SU-DHL-6 (cell line): Measurements from ENCODE around the gene CLEC11A.

ENCODE experiments used
- EZH2phosphoT487 ChIP-seq: fragments of 200-600 bp; sonication (generic), shearing (Covaris generic); conservative IDR thresholded peaks from 2 replicates; pipeline ENCODE4 v1.6.1; 2018; ENCODE audit warnings: mild to moderate bottlenecking, antibody characterized with exemption, low read length, moderate library complexity, mixed read lengths
- TF ChIP-seq, protein P1 (sequence below): fragments of 200-600 bp; sonication (generic); IDR thresholded peaks from one replicate; pipeline ENCODE4 v1.5.1; 2017; ENCODE audit warnings: antibody characterized with exemption, mild to moderate bottlenecking, low read length, moderate library complexity; ENCODE audit not compliant: insufficient read depth, poor library complexity, severe bottlenecking

DNA sequence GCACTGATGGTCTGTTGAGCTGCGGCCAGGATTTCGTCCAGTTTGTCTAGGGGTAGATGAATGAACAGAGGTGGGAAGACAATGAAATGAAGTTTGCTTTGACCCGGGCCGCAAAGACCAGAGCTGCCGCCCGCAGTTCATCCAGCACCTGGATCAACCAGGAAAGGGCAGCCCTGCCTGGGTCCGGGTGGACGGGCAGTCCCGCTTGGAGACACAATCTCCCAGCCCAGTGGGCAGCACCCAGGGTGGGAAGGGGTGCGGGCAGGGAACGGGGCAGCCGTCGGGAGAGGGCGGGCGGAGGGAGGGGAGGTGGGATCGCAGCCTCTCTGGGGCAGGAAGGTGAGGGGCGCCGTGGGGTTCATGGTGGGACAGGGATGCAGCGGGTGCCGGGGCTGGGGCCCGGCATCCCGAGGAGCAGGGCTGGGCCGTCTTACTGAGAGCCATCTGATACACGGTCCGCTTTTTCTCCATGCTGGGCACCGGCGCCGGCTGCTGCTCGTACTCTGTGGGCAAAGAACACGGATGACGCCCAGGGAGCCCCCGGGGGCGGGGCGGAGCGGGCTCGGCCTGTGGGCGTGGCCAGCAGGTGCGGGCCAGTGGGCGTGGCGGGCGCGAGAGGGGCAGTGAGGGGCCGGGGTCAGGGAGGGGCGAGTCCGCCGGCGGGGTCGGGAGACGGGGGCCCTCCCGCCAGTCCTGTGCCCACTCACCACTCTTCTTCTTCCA is 36.7 kb upstream of the CLEC11A start:
- TF ChIP-seq, protein P1, sequence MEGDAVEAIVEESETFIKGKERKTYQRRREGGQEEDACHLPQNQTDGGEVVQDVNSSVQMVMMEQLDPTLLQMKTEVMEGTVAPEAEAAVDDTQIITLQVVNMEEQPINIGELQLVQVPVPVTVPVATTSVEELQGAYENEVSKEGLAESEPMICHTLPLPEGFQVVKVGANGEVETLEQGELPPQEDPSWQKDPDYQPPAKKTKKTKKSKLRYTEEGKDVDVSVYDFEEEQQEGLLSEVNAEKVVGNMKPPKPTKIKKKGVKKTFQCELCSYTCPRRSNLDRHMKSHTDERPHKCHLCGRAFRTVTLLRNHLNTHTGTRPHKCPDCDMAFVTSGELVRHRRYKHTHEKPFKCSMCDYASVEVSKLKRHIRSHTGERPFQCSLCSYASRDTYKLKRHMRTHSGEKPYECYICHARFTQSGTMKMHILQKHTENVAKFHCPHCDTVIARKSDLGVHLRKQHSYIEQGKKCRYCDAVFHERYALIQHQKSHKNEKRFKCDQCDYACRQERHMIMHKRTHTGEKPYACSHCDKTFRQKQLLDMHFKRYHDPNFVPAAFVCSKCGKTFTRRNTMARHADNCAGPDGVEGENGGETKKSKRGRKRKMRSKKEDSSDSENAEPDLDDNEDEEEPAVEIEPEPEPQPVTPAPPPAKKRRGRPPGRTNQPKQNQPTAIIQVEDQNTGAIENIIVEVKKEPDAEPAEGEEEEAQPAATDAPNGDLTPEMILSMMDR: no peak
- TF ChIP-seq EZH2phosphoT487: no peak
